ENCODE measurements around the gene COPA. TPM values are rescaled to one million over a fixed set of nuclear protein-coding genes. Genes with fewer than 3 reads are reported as not detected.

COPA gene
- total and polyA plus RNA-seq, 8 donors: 149 to 182 (median 174) TPM

- H3K4me3 ChIP-seq: no peak overlapping the region
- H3K27ac ChIP-seq: no peak overlapping the region
- ATAC-seq (no peak), DNase-seq (no peak)
- no peaks in the 10 kb centered on the region for H3K4me1 ChIP-seq
- TF ChIP-seq CTCF (IDR thresholded peaks at IDR 0.05): no peak
- intact Hi-C loops (cut with DNase I): no loop called here
- H3K27me3 ChIP-seq: no peaks in the 10 kb centered on the region
- peaks cover 0 to 77% of the 10 kb centered on the region in 2 donors for H3K36me3 ChIP-seq
- H3K9me3 ChIP-seq: no peaks in the 10 kb centered on the region
These were observed 15.0 kb upstream of the COPA start for GRCh38 chr1:160358073-160358472.

- intact Hi-C loops (cut with DNase I): no loop called here
- Histone ChIP-seq H3K27ac (no peak overlapping the region), H3K4me1 (no peaks in the 10 kb centered on the region), H3K36me3 (peaks cover 0 to 84% of the 10 kb centered on the region in 2 donors), H3K9me3 (no peaks in the 10 kb centered on the region), H3K27me3 (no peaks in the 10 kb centered on the region), H3K4me3 (no peak overlapping the region)
- ATAC-seq (no peak), DNase-seq (no peak)
- TF ChIP-seq CTCF (IDR thresholded peaks at IDR 0.05): no peak
These were observed 14.4 kb upstream of the COPA start for GRCh38 chr1:160357286-160358002.

GRCh38 chr1:160354388-160354985 lies 11.4 kb upstream of the COPA start:
- ATAC-seq (peak; percentile 27), DNase-seq (no peak)
- Histone ChIP-seq H3K36me3 (peaks cover 0 to 99% of the 10 kb centered on the region in 2 donors), H3K9me3 (no peaks in the 10 kb centered on the region), H3K4me3 (no peak overlapping the region), H3K27ac (no peak overlapping the region), H3K27me3 (no peaks in the 10 kb centered on the region), H3K4me1 (no peaks in the 10 kb centered on the region)
- intact Hi-C loops (cut with DNase I): no loop called here
- TF ChIP-seq CTCF (IDR thresholded peaks at IDR 0.05): peak in 1 of 2 donors; percentile 31

- H3K27me3 ChIP-seq: no peaks in the 10 kb centered on the region
- TF ChIP-seq CTCF (IDR thresholded peaks at IDR 0.05): no peak
- peaks cover 0 to 100% of the 10 kb centered on the region in 2 donors for H3K36me3 ChIP-seq
- intact Hi-C loops (cut with DNase I): no loop called here
- no peaks in the 10 kb centered on the region for H3K9me3 ChIP-seq
- H3K4me3 ChIP-seq: no peak overlapping the region
- H3K27ac ChIP-seq: no peak overlapping the region
- no peak for DNase-seq
- H3K4me1 ChIP-seq: peaks cover 0 to under 1% of the 10 kb centered on the region in 2 donors
- no peak for ATAC-seq
These were observed 10.2 kb upstream of the COPA start for GRCh38 chr1:160353223-160353622.

- Histone ChIP-seq H3K27ac (no peak overlapping the region), H3K27me3 (no peaks in the 10 kb centered on the region), H3K4me1 (peaks cover 0 to 8% of the 10 kb centered on the region in 2 donors), H3K9me3 (no peaks in the 10 kb centered on the region), H3K36me3 (peaks cover 0 to 100% of the 10 kb centered on the region in 2 donors), H3K4me3 (no peak overlapping the region)
- TF ChIP-seq CTCF (IDR thresholded peaks at IDR 0.05): no peak
- DNase-seq: no peak
- intact Hi-C loops (cut with DNase I): no loop called here
- ATAC-seq: no peak
These were observed 9.5 kb upstream of the COPA start for GRCh38 chr1:160352555-160352954.
